ENCODE data around the gene TSPO2.

TSPO2 gene

GRCh38 chr6:41040940-41041536 is 1.2 kb upstream of the TSPO2 start:
- H3K9ac ChIP-seq (ENCODE audit: low read length) = no peak overlapping the region
- no peak overlapping the region for H3K4me3 ChIP-seq (ENCODE audit: low read depth in 1 of 2, low read length in 2 of 2)
- no peaks in the 10 kb centered on the region for H3K27me3 ChIP-seq (ENCODE audit: control insufficient read depth in 1 of 2, insufficient read depth in 2 of 2, low read length in 2 of 2)
- H3K27ac ChIP-seq (ENCODE audit: low read depth, low read length) = no peak overlapping the region
- no peaks in the 10 kb centered on the region for H3K9me3 ChIP-seq (ENCODE audit: low read length)
- H3K4me1 ChIP-seq (ENCODE audit: insufficient read depth, low read length) = no peaks in the 10 kb centered on the region
- no peaks in the 10 kb centered on the region for H3K36me3 ChIP-seq (ENCODE audit: insufficient read depth, low read length)

DNA sequence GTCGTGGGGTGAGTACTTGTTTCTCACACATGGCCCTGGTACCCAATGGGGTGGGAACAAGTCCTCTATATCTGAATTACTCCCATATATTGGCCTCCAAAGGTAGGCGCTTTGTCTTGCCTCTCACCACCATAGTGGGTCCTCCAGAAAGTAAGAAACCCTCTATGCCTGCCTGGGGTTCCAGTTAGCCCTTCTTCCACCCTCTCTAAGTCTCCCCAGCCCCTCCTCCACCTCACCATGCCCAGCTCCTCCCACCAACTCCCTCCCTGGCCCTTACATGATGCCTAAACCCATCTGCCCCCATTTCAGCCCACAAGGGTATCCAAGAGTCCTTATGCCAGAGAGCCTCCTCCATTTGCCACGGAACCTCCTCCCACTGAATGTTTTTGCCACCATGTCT is 884 bp downstream of the TSPO2 start:
- no peaks in the 10 kb centered on the region for H3K36me3 ChIP-seq (ENCODE audit: insufficient read depth, low read length)
- no peaks in the 10 kb centered on the region for H3K27me3 ChIP-seq (ENCODE audit: control insufficient read depth in 1 of 2, insufficient read depth in 2 of 2, low read length in 2 of 2)
- H3K9me3 ChIP-seq (ENCODE audit: low read length) = no peaks in the 10 kb centered on the region
- no peak overlapping the region for H3K9ac ChIP-seq (ENCODE audit: low read length)
- H3K27ac ChIP-seq (ENCODE audit: low read depth, low read length) = no peak overlapping the region
- H3K4me1 ChIP-seq (ENCODE audit: insufficient read depth, low read length) = no peaks in the 10 kb centered on the region
- no peak overlapping the region for H3K4me3 ChIP-seq (ENCODE audit: low read depth in 1 of 2, low read length in 2 of 2)

GRCh38 chr6:41045664-41046063 is 3.4 kb downstream of the TSPO2 start:
- H3K36me3 ChIP-seq (ENCODE audit: insufficient read depth, low read length) = no peaks in the 10 kb centered on the region
- no peak overlapping the region for H3K4me3 ChIP-seq (ENCODE audit: low read depth in 1 of 2, low read length in 2 of 2)
- no peak overlapping the region for H3K9ac ChIP-seq (ENCODE audit: low read length)
- H3K27ac ChIP-seq (ENCODE audit: low read depth, low read length) = no peak overlapping the region
- no peaks in the 10 kb centered on the region for H3K27me3 ChIP-seq (ENCODE audit: control insufficient read depth in 1 of 2, insufficient read depth in 2 of 2, low read length in 2 of 2)
- H3K4me1 ChIP-seq (ENCODE audit: insufficient read depth, low read length) = peaks cover 5% of the 10 kb centered on the region
- no peaks in the 10 kb centered on the region for H3K9me3 ChIP-seq (ENCODE audit: low read length)

- H3K27me3 ChIP-seq (ENCODE audit: control insufficient read depth in 1 of 2, insufficient read depth in 2 of 2, low read length in 2 of 2) = no peaks in the 10 kb centered on the region
- H3K9me3 ChIP-seq (ENCODE audit: low read length) = no peaks in the 10 kb centered on the region
- no peaks in the 10 kb centered on the region for H3K36me3 ChIP-seq (ENCODE audit: insufficient read depth, low read length)
- no peak overlapping the region for H3K9ac ChIP-seq (ENCODE audit: low read length)
- no peak overlapping the region for H3K4me3 ChIP-seq (ENCODE audit: low read depth in 1 of 2, low read length in 2 of 2)
- peaks cover 5% of the 10 kb centered on the region for H3K4me1 ChIP-seq (ENCODE audit: insufficient read depth, low read length)
- no peak overlapping the region for H3K27ac ChIP-seq (ENCODE audit: low read depth, low read length)
These were observed 3.8 kb downstream of the TSPO2 start for GRCh38 chr6:41046084-41046483.

DNA sequence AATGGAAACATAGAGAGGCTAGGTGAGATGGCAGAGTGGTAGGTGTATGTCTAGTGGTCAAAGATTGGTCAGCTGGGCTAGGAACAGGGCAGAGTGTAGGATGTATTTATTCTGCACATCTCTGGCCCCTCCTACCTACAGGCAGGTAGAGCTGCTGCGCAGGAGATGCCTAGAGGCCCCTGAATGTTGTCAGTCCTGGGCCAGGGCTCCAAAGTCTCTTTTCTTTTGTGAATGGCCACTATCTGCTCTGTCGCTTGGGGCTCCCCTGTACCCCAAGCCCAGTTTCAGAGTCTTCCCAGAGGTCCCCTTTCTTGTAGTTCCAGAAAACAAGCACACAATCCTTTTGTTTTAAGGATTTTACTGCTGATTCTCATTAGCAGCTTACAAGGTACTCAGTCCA is 5.0 kb downstream of the TSPO2 start:
- Histone ChIP-seq H3K9ac (ENCODE audit: low read length) (no peak overlapping the region), H3K36me3 (ENCODE audit: insufficient read depth, low read length) (no peaks in the 10 kb centered on the region), H3K4me1 (ENCODE audit: insufficient read depth, low read length) (peaks cover 8% of the 10 kb centered on the region), H3K4me3 (ENCODE audit: low read depth in 1 of 2, low read length in 2 of 2) (no peak overlapping the region), H3K27me3 (ENCODE audit: control insufficient read depth in 1 of 2, insufficient read depth in 2 of 2, low read length in 2 of 2) (no peaks in the 10 kb centered on the region), H3K27ac (ENCODE audit: low read depth, low read length) (no peak overlapping the region), H3K9me3 (ENCODE audit: low read length) (no peaks in the 10 kb centered on the region)

DNA sequence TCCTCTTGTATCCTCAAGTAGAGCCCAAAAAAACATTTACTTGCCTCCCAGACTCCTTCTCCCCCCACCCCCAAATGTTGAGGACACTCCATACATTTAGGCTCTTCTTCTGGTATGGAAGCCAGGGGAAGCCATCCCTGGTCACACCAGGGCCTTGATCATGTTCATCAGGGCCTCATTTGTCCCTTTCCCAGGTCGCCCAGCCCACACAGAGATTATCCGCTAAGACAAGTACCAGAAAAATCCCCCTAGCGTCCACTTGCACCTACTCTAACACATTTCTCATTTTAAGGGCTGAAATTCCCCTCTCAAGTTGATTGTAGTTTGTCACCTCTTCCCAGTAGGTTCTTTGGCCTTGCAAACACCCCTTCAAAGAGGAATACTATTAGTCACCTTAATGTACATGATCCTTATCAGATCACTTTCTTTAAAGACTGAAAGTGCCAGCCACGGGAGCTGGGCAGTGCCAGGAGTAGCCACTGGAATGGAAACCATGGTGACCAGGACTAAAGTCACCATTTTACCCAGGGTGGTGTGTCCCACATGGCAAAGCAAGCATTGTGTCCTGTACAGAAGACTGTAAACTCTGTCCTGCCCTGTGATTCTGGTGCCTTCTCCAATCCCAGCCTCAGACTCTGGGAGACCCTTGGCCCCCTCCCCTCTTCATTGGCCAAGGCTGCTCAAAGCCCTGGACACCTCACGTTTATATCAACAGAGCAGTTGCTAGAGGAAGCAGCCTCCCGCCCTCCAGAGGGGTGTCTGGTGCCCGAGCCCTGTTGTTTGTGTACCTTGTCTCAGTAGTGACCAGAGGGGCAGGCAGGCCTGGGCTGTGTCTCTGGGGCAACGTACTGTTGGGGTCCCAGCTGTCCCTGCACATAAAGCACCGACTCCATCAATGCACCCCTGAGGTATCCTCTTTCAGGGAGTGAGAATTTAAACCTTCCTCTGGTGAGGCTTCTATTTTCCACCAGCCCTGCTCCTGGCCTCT is 5.8 kb downstream of the TSPO2 start:
- no peaks in the 10 kb centered on the region for H3K36me3 ChIP-seq (ENCODE audit: insufficient read depth, low read length)
- H3K27ac ChIP-seq (ENCODE audit: low read depth, low read length) = no peak overlapping the region
- H3K27me3 ChIP-seq (ENCODE audit: control insufficient read depth in 1 of 2, insufficient read depth in 2 of 2, low read length in 2 of 2) = no peaks in the 10 kb centered on the region
- no peaks in the 10 kb centered on the region for H3K9me3 ChIP-seq (ENCODE audit: low read length)
- H3K4me1 ChIP-seq (ENCODE audit: insufficient read depth, low read length) = peaks cover 15% of the 10 kb centered on the region
- H3K4me3 ChIP-seq (ENCODE audit: low read depth in 1 of 2, low read length in 2 of 2) = no peak overlapping the region
- no peak overlapping the region for H3K9ac ChIP-seq (ENCODE audit: low read length)

DNA sequence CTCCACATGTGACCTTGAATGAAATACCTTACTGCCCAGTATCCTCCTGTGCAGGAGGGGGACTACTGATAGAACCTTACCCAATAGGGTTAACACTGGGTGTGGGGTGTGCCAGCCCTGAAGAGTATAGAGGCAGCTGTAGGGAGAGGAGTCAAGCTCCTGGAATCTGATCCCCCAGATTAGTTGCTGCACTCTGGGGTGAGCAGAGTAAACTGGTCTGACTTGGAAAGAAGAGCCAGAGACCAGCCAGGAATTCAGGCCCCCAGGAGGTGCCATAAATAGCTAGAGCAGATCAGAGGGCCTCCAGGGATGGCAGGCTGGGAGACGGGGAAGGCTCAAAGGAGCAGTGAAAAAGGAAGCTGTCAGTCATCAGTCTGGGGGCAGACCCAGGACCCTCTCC is 7.3 kb downstream of the TSPO2 start:
- H3K4me1 ChIP-seq (ENCODE audit: insufficient read depth, low read length) = peaks cover 21% of the 10 kb centered on the region
- H3K9ac ChIP-seq (ENCODE audit: low read length) = no peak overlapping the region
- no peak overlapping the region for H3K27ac ChIP-seq (ENCODE audit: low read depth, low read length)
- no peaks in the 10 kb centered on the region for H3K36me3 ChIP-seq (ENCODE audit: insufficient read depth, low read length)
- no peak overlapping the region for H3K4me3 ChIP-seq (ENCODE audit: low read depth in 1 of 2, low read length in 2 of 2)
- no peaks in the 10 kb centered on the region for H3K27me3 ChIP-seq (ENCODE audit: control insufficient read depth in 1 of 2, insufficient read depth in 2 of 2, low read length in 2 of 2)
- H3K9me3 ChIP-seq (ENCODE audit: low read length) = no peaks in the 10 kb centered on the region

GRCh38 chr6:41049955-41050354 is 7.7 kb downstream of the TSPO2 start:
- no peak overlapping the region for H3K27ac ChIP-seq (ENCODE audit: low read depth, low read length)
- H3K4me1 ChIP-seq (ENCODE audit: insufficient read depth, low read length) = peaks cover 24% of the 10 kb centered on the region
- no peaks in the 10 kb centered on the region for H3K27me3 ChIP-seq (ENCODE audit: control insufficient read depth in 1 of 2, insufficient read depth in 2 of 2, low read length in 2 of 2)
- H3K9me3 ChIP-seq (ENCODE audit: low read length) = no peaks in the 10 kb centered on the region
- H3K36me3 ChIP-seq (ENCODE audit: insufficient read depth, low read length) = no peaks in the 10 kb centered on the region
- no peak overlapping the region for H3K4me3 ChIP-seq (ENCODE audit: low read depth in 1 of 2, low read length in 2 of 2)
- no peak overlapping the region for H3K9ac ChIP-seq (ENCODE audit: low read length)

- H3K9ac ChIP-seq (ENCODE audit: low read length) = no peak overlapping the region
- H3K4me1 ChIP-seq (ENCODE audit: insufficient read depth, low read length) = peaks cover 30% of the 10 kb centered on the region
- H3K9me3 ChIP-seq (ENCODE audit: low read length) = no peaks in the 10 kb centered on the region
- no peaks in the 10 kb centered on the region for H3K27me3 ChIP-seq (ENCODE audit: control insufficient read depth in 1 of 2, insufficient read depth in 2 of 2, low read length in 2 of 2)
- no peaks in the 10 kb centered on the region for H3K36me3 ChIP-seq (ENCODE audit: insufficient read depth, low read length)
- no peak overlapping the region for H3K27ac ChIP-seq (ENCODE audit: low read depth, low read length)
- H3K4me3 ChIP-seq (ENCODE audit: low read depth in 1 of 2, low read length in 2 of 2) = no peak overlapping the region
These were observed 8.3 kb downstream of the TSPO2 start for GRCh38 chr6:41050536-41050935.

DNA sequence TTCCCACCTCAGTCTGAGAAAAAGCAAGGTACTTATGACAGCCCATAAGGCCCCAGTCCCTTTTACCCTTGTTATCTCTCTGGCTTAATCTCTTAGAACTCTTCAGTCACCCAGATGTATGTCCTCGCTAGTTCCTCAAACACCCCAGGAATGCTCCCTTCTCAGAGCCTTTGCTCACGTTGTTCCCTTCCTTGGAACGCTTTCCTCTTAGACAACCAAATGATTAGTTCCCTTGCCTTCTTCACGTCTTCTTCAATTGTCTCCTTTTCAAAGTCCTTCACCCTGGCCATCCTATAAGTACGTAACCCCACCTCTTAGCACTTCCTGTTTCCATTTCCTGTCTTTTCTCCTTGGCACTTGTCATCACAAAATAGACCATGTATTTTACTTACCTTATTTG is 9.6 kb downstream of the TSPO2 start:
- no peaks in the 10 kb centered on the region for H3K27me3 ChIP-seq (ENCODE audit: control insufficient read depth in 1 of 2, insufficient read depth in 2 of 2, low read length in 2 of 2)
- H3K4me1 ChIP-seq (ENCODE audit: insufficient read depth, low read length) = peaks cover 43% of the 10 kb centered on the region
- H3K27ac ChIP-seq (ENCODE audit: low read depth, low read length) = no peak overlapping the region
- H3K9ac ChIP-seq (ENCODE audit: low read length) = no peak overlapping the region
- no peaks in the 10 kb centered on the region for H3K36me3 ChIP-seq (ENCODE audit: insufficient read depth, low read length)
- H3K9me3 ChIP-seq (ENCODE audit: low read length) = no peaks in the 10 kb centered on the region
- no peak overlapping the region for H3K4me3 ChIP-seq (ENCODE audit: low read depth in 1 of 2, low read length in 2 of 2)

DNA sequence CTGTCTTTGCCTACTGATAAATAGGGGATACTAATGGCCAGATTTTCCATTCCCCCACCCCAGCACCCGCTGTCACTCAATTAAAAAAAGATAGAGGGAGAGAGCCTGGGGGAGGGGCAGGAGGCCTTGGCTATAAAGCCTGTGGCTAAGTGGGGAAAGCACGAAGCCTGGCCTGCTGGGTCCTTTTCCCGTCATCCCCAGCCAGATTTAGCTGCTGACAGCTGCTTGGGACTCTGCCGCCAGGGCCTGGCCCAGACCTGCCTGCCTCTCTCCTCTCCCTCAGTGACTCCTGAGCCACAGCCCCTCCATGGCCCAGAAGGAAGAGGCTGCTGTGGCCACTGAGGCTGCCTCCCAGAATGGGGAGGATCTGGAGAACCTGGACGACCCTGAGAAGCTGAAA is 10.8 kb downstream of the TSPO2 start, which contains the start of gene APOBEC2:
Gene APOBEC2 (plus strand): TSS at position 162 of the 400 bp plus-strand sequence. CDS start 146 bp downstream, at position 308.
- H3K36me3 ChIP-seq (ENCODE audit: insufficient read depth, low read length) = no peaks in the 10 kb centered on the region
- H3K27me3 ChIP-seq (ENCODE audit: control insufficient read depth in 1 of 2, insufficient read depth in 2 of 2, low read length in 2 of 2) = no peaks in the 10 kb centered on the region
- no peaks in the 10 kb centered on the region for H3K9me3 ChIP-seq (ENCODE audit: low read length)
- H3K27ac ChIP-seq (ENCODE audit: low read depth, low read length) = peak within 1 kb of the TSS; percentile 38
- no peak within 1 kb of the TSS for H3K4me3 ChIP-seq (ENCODE audit: low read depth in 1 of 2, low read length in 2 of 2)
- no peak within 1 kb of the TSS for H3K9ac ChIP-seq (ENCODE audit: low read length)
- peaks cover 48% of the 10 kb centered on the region for H3K4me1 ChIP-seq (ENCODE audit: insufficient read depth, low read length)

Data from muscle layer of colon (tissue), 2 donors.